ENCODE data around the gene TGFB3. TPM values are rescaled to one million over a fixed set of nuclear protein-coding genes. Genes with fewer than 3 reads are reported as not detected.
A peak's percentile ranks its signal among the peaks of the same experiment; 100 is the strongest.

Gene TGFB3
- total RNA-seq, 1 donor from 2014 or later, result 55.7 TPM

DNA sequence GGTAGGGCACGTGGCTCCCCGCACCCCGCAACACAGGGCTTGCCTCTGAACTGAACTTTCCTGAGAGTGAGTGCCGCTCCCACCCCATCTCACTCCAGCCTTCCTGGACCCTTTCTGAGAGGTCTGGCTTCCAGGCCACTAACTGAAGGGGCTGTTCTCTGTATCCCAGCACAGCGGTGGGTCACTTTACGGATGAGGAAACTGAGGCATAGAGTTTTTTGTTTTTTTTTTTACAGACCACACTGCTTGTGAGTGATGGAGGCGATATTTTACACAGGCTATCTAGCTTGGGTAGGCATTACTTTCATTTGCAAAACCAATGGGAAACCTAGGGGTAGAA is 1.2 kb upstream of the TGFB3 start:
- H3K9me3 Mint-ChIP-seq (ENCODE audit: unreplicated experiment), result peaks cover 6% of the 10 kb centered on the region
- H3K27me3 Mint-ChIP-seq (ENCODE audit: unreplicated experiment), result peaks cover 8% of the 10 kb centered on the region
- H3K36me3 Mint-ChIP-seq (ENCODE audit: unreplicated experiment), result no peaks in the 10 kb centered on the region
- no peak for DNase-seq
- peak overlapping the region; percentile 75 for H3K4me3 Mint-ChIP-seq (ENCODE audit: unreplicated experiment)
- H3K27ac Mint-ChIP-seq (ENCODE audit: unreplicated experiment), result peak overlapping the region; percentile 22
- TF ChIP-seq, protein P1, sequence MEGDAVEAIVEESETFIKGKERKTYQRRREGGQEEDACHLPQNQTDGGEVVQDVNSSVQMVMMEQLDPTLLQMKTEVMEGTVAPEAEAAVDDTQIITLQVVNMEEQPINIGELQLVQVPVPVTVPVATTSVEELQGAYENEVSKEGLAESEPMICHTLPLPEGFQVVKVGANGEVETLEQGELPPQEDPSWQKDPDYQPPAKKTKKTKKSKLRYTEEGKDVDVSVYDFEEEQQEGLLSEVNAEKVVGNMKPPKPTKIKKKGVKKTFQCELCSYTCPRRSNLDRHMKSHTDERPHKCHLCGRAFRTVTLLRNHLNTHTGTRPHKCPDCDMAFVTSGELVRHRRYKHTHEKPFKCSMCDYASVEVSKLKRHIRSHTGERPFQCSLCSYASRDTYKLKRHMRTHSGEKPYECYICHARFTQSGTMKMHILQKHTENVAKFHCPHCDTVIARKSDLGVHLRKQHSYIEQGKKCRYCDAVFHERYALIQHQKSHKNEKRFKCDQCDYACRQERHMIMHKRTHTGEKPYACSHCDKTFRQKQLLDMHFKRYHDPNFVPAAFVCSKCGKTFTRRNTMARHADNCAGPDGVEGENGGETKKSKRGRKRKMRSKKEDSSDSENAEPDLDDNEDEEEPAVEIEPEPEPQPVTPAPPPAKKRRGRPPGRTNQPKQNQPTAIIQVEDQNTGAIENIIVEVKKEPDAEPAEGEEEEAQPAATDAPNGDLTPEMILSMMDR (IDR thresholded peaks at IDR 0.05; ENCODE audit: partially characterized antibody, unreplicated experiment), result no peak
- H3K4me1 Mint-ChIP-seq (ENCODE audit: low read depth, unreplicated experiment), result peaks cover 34% of the 10 kb centered on the region

DNA sequence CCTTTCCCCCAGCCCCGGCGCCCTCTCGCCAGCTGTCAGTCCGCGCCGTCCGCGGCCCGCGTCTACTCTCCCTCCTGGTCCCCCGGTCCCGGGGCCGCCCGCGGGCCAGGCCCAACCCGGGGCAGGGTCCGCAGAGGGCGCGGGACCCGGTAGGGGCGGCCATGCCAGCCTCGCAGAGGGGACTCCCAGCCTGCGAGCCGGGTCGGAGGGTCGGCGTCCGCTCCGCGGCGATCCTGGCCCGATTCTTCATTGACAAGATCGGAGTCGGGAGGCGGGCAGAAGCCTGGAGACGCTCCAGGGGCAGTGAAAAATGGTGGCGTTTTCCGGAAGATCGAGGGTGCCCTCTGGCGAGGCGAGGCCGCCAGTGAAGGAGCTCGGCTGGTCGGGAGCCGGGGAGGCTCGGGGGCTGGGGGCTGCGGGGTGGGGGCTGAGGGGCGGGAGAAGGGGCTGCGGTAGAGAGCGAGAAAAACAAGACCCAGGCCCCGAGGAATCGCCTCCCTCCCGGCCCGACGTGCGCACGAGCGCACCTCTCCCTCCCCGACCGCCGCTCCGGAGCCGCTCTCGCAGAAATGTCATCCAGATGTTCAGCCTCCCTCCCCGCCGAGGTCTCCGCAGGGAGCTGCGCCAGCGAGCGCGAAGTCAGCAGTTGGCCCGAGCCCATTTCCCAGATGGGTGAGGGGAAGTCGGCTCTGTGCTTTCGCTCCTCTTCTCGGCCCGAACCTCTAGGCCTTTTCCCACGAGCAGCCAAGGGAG is 647 bp upstream of the TGFB3 start:
- Mint-ChIP-seq H3K27ac (ENCODE audit: unreplicated experiment) (peak overlapping the region; percentile 22), H3K9me3 (ENCODE audit: unreplicated experiment) (peaks cover 7% of the 10 kb centered on the region), H3K27me3 (ENCODE audit: unreplicated experiment) (peaks cover 8% of the 10 kb centered on the region), H3K4me3 (ENCODE audit: unreplicated experiment) (peak overlapping the region; percentile 97), H3K36me3 (ENCODE audit: unreplicated experiment) (no peaks in the 10 kb centered on the region), H3K4me1 (ENCODE audit: low read depth, unreplicated experiment) (peaks cover 36% of the 10 kb centered on the region)
- TF ChIP-seq, protein P1 (IDR thresholded peaks at IDR 0.05; ENCODE audit: partially characterized antibody, unreplicated experiment), result peak; percentile 66
- DNase-seq, result peak; percentile 89

DNA sequence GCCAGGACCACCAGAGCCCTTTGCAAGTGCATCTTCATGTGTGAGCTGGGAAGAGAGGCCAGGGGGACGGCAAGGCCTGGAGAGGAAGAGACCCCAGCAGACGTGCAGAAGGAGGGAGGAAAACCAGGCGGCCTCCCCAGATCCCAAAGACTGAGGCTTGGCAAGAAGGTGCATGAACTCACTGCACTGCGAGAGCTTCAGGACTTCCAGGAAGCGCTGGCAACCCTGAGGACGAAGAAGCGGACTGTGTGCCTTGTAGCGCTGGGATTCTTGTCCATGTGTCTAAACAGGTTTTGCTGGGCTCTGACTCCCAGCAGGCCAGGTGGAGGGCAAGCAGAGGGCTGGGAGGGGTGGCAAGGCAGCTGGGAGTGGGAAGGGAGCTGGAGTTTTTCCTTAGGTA is 939 bp downstream of the TGFB3 start:
- Mint-ChIP-seq H3K4me1 (ENCODE audit: low read depth, unreplicated experiment) (peaks cover 39% of the 10 kb centered on the region), H3K27me3 (ENCODE audit: unreplicated experiment) (peaks cover 8% of the 10 kb centered on the region), H3K27ac (ENCODE audit: unreplicated experiment) (peak overlapping the region; percentile 67), H3K9me3 (ENCODE audit: unreplicated experiment) (peaks cover 11% of the 10 kb centered on the region), H3K4me3 (ENCODE audit: unreplicated experiment) (peak overlapping the region; percentile 97), H3K36me3 (ENCODE audit: unreplicated experiment) (no peaks in the 10 kb centered on the region)
- DNase-seq, result no peak
- TF ChIP-seq, protein P1 (IDR thresholded peaks at IDR 0.05; ENCODE audit: partially characterized antibody, unreplicated experiment), result no peak

DNA sequence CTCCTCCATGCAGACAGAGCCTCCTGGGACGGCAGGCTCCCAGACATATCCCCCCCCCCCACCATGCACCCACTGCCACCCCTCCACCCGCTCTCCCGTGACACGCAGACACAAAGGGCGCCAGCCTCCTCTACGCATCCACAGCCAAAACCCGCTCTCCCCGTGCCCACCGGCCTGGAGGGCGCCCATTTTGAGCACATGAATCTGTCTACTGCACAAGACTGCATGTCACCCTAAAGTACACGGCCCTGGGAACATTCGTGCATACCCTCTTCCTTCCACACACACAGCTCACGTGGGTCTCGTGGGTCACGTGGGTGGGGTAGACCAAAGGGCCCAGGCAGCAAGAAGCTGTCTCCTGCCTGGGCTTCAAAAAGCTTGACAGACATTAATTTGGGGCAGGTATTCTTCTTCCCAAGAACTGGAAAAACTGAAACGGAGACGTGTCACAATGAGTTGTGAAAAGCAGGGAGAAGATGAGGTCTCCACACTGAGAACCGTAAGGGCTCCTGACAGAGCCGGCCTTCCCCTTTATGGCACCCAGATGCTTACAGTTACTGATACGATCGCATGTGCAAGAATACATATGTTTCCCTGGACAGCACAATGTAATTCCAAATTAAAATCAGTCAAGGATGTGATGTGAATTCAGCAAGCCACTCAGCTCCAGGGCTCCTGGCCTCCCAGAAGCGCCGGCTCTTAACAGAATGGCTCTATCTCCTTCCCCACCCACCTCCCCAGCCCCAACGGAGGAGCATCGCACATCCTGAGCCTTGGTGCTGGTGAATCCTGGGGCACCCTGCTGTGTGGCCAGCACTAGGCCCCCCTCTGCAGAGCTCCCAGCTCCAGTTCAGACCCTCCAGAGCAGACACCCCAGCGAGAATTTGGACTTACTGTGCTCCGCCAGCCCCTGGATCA is 1.9 kb downstream of the TGFB3 start:
- peak overlapping the region; percentile 67 for H3K27ac Mint-ChIP-seq (ENCODE audit: unreplicated experiment)
- peaks cover 39% of the 10 kb centered on the region for H3K4me1 Mint-ChIP-seq (ENCODE audit: low read depth, unreplicated experiment)
- H3K27me3 Mint-ChIP-seq (ENCODE audit: unreplicated experiment), result peaks cover 8% of the 10 kb centered on the region
- peak overlapping the region; percentile 97 for H3K4me3 Mint-ChIP-seq (ENCODE audit: unreplicated experiment)
- peaks cover 11% of the 10 kb centered on the region for H3K9me3 Mint-ChIP-seq (ENCODE audit: unreplicated experiment)
- no peak for DNase-seq
- no peaks in the 10 kb centered on the region for H3K36me3 Mint-ChIP-seq (ENCODE audit: unreplicated experiment)
- TF ChIP-seq, protein P1 (IDR thresholded peaks at IDR 0.05; ENCODE audit: partially characterized antibody, unreplicated experiment), result no peak
